Kidney epithelial cell (primary cell): ENCODE measurements around the gene MEAF6. TPM values are rescaled to one million over a fixed set of nuclear protein-coding genes. Genes with fewer than 3 reads are reported as not detected.

Experiments used
- DNase-seq: peaks from one replicate; pipeline ENCODE4 v3.0.0-alpha.2; 2010; ENCODE audit warnings: low read depth
- H3K27me3 ChIP-seq: 2 replicates; pipeline ENCODE4 v1.6.0; 2011; ENCODE audit warnings: low read length; ENCODE audit not compliant: control insufficient read depth, insufficient read depth
- H3K36me3 ChIP-seq: 2 replicates; pipeline ENCODE4 v1.5.1; 2011; ENCODE audit warnings: low read length; ENCODE audit not compliant: control insufficient read depth, insufficient read depth
- H3K4me3 ChIP-seq: 2 replicates; pipeline ENCODE4 v1.5.1; 2011; ENCODE audit warnings: low read depth, mild to moderate bottlenecking, control low read depth, low read length
- total RNA-seq: library from RNA; depleted of rRNA; stranded (reverse); fragments of >200 nt; gene quantifications from 2 replicates; pipeline ENCODE4 v1.2.3, GENCODE V29; 2015
- TF ChIP-seq, protein P1 (sequence below): IDR thresholded peaks from 2 replicates; pipeline ENCODE4 v1.5.1; 2011; ENCODE audit warnings: mild to moderate bottlenecking, moderate library complexity, low read length, control low read depth, inconsistent platforms; ENCODE audit not compliant: insufficient read depth, poor library complexity, severe bottlenecking

Gene MEAF6
- total RNA-seq, 1 donor from 2014 or later, result 88.1 TPM

DNA sequence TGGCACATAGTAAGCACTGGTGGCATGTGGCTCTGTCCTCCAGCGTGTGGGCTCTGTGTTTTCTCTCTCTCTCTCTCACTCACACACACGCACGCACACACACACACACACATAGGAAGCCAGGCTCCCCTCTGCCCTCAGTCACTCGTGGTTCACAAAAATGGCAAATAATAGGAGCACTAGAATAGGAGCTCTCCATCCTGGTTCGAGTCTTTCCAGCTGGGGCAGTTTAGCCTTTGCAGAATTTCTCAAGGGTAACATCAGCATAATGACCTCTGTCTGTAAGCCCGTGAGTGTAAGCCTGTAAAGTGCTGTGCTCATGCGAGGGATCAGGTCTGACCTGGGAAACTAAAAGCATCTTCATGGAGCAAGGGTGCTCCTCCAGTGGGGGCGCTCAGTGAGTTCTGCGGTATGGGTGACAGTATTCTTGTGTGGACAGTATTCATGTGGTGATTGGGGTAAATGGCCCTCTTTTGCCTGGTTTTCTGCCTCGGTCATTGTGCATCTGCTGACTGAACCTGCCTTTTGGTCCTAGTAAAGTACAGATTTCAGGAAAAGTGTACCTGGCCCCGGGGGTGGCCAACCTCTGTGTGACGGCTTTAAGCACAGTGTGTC, 41.0 kb downstream of the MEAF6 start:
- no peak for DNase-seq
- H3K4me3 ChIP-seq, result peak overlapping the region; percentile 66
- H3K36me3 ChIP-seq, result peaks cover under 1% of the 10 kb centered on the region
- H3K27me3 ChIP-seq, result no peaks in the 10 kb centered on the region
- TF ChIP-seq, protein P1, sequence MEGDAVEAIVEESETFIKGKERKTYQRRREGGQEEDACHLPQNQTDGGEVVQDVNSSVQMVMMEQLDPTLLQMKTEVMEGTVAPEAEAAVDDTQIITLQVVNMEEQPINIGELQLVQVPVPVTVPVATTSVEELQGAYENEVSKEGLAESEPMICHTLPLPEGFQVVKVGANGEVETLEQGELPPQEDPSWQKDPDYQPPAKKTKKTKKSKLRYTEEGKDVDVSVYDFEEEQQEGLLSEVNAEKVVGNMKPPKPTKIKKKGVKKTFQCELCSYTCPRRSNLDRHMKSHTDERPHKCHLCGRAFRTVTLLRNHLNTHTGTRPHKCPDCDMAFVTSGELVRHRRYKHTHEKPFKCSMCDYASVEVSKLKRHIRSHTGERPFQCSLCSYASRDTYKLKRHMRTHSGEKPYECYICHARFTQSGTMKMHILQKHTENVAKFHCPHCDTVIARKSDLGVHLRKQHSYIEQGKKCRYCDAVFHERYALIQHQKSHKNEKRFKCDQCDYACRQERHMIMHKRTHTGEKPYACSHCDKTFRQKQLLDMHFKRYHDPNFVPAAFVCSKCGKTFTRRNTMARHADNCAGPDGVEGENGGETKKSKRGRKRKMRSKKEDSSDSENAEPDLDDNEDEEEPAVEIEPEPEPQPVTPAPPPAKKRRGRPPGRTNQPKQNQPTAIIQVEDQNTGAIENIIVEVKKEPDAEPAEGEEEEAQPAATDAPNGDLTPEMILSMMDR, result peak; percentile 3

DNA sequence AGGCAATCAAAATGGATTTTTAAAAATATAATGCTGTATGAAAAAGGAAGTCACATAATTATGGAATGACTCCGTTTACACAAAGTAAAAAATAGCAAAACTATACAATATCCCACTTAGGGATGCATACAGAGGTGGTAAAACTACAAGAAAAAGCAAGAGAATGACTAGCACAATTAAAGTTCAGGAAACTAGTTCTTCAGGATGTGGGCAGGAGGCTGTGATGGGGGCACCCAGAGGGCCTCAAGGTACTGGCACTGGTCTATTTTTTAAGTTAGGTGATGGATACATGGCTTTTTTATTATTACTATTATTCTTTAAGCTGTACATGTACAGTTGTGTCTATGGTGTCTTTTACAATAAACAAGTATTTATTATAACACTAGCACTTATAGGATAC, 41.6 kb downstream of the MEAF6 start:
- TF ChIP-seq, protein P1, result no peak
- H3K4me3 ChIP-seq, result no peak overlapping the region

DNA sequence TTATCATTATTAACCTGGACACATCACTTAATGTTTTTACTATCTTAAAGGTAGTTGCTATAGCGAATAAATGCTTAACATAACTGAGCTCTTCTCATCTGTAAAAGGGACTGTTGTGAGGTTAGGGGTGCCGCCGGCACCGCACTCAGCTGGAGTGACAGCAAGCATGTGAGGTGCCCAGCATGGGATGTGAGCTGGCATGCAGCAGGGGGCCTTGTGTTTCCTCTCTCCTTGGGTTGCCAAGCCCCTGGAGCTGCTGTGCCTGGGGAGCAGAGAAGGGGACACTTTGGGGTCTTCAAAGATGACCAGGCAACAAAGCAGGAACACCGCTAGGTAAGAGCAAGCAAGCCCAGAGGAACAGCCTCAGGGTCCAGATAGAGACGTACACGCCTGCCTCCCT, 42.3 kb downstream of the MEAF6 start:
- TF ChIP-seq, protein P1, result no peak
- DNase-seq, result no peak
- H3K27me3 ChIP-seq, result no peaks in the 10 kb centered on the region
- no peaks in the 10 kb centered on the region for H3K36me3 ChIP-seq
- no peak overlapping the region for H3K4me3 ChIP-seq

More for the DNA sequence above, 41.6 kb downstream of the MEAF6 start:
- Histone ChIP-seq H3K36me3 (no peaks in the 10 kb centered on the region), H3K27me3 (no peaks in the 10 kb centered on the region)
- DNase-seq, result no peak

DNA sequence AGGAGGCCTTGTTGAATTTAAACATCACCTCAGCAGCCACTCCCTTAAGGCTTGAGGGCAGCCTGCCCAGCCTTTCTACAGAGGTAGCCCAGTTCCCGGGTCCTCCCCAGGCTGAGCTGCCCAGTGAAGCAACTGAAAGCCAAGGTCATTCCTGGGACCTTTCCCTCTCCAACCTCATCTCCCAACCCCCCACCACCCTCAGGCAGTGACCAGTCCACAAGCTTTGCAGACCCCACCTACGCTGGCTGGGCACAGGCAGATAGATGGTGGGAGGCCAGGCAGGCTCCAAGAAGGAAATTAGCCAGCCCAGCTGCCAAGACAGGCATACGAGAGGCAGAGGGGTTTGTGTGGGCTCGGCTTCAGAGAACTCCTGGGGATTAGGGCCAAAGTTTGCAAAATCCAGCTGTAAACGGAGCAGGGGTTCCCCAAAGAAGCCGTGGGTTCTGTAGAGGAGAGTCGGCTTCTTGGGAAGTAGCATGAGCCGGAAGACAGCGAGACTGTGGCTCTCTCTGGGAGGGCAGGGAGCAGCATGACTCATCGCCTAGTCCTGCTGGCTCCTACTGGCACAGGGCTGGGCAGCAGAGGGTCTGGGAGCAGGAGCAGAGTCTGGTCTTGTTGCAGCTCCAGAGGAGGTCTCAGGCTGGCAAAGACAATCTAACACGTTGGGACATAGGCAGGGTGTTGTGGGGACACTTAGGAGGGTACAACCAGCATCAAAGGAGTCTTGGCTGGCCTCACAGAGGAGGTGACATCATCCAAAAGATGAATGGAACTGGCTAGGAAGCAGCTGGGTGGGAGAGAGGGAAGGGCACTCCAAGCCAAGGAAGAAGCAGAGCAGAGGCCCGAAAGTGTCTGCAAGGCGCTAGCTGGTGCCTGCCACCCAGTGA, 43.0 kb downstream of the MEAF6 start:
- Histone ChIP-seq H3K36me3 (no peaks in the 10 kb centered on the region), H3K4me3 (peak overlapping the region; percentile 3), H3K27me3 (no peaks in the 10 kb centered on the region)
- DNase-seq, result peak; percentile 84
- TF ChIP-seq, protein P1, result no peak

DNA sequence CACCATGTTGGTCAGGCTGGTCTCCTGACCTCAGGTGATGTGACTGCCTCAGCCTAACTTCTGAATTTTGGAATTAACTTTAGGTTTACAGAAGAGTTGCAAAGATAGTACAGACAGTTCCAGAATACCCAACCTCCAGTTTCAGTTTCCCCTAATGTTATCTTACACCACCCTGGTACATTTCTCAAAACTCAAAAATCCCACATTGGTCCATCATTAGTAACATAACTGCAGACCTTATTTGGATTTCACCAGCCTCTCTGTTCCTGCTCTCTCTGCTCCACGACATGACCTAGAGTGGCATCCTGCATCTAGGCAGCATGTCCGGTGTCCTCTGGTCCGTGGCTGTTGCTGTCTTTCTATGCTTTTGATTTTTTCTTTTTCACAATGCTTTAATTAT, 45.2 kb downstream of the MEAF6 start:
- H3K4me3 ChIP-seq, result no peak overlapping the region
- H3K36me3 ChIP-seq, result no peaks in the 10 kb centered on the region
- TF ChIP-seq, protein P1, result no peak
- no peaks in the 10 kb centered on the region for H3K27me3 ChIP-seq
- DNase-seq, result no peak

DNA sequence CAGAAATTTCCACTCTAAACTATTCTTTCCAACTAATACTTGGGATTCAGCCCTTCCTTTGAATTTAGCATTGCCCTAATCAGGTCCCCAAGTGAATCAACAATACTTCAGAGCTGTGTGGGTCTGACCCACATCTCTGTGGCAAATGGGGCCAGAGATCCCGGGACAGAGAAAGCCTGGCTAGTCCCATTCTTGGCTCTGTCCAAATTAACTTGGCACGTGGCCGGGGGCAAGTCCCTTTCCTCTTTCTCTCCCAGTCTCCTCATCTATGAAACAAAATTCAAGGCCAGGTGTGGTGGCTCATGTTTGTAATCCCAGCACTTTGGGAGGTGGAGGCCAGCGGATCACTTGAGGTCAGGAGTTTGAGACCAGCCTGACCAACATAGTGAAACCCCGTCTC, 46.5 kb downstream of the MEAF6 start:
- DNase-seq, result no peak
- TF ChIP-seq, protein P1, result no peak
- H3K4me3 ChIP-seq, result no peak overlapping the region
- no peaks in the 10 kb centered on the region for H3K27me3 ChIP-seq
- no peaks in the 10 kb centered on the region for H3K36me3 ChIP-seq
